Subcutaneous abdominal adipose tissue (tissue), 5 donors: ENCODE results near the gene EGLN2.
"Not testable (repeated sequence)": the region's sequence is repeated elsewhere in the genome, so short reads cannot be mapped to it uniquely, and the experiment has no call there.

Experiments used
- H3K27ac ChIP-seq: one replicate; pipeline ENCODE4 v1.7.0; 2013; ENCODE audit warnings: low read depth, mild to moderate bottlenecking, inconsistent platforms, low read length, moderate library complexity
- H3K27me3 ChIP-seq, 5 donors: one replicate each; pipeline ENCODE4 v1.7.0; 2013; ENCODE audit warnings: low read length in 5 of 5, inconsistent platforms in 1 of 5; ENCODE audit not compliant: control insufficient read depth in 5 of 5, insufficient read depth in 4 of 5
- H3K36me3 ChIP-seq, 5 donors: one replicate each; pipeline ENCODE4 v1.7.0; 2013; ENCODE audit warnings: low read length in 5 of 5; ENCODE audit not compliant: control insufficient read depth in 5 of 5, insufficient read depth in 5 of 5
- H3K4me1 ChIP-seq, 5 donors: one replicate each; pipeline ENCODE4 v1.7.0; 2013; ENCODE audit warnings: low read length in 5 of 5, mild to moderate bottlenecking in 3 of 5, moderate library complexity in 1 of 5; ENCODE audit not compliant: control insufficient read depth in 5 of 5, insufficient read depth in 5 of 5
- H3K4me3 ChIP-seq, 5 donors: one replicate each; pipeline ENCODE4 v1.7.0; 2013; ENCODE audit warnings: low read length in 5 of 5, low read depth in 1 of 5
- H3K9ac ChIP-seq, 5 donors: one replicate each; pipeline ENCODE4 v1.7.0; 2013; ENCODE audit warnings: low read length in 5 of 5, mild to moderate bottlenecking in 4 of 5, moderate library complexity in 3 of 5
- H3K9me3 ChIP-seq, 5 donors: one replicate each; pipeline ENCODE4 v1.7.0; 2013; ENCODE audit warnings: low read length in 5 of 5; ENCODE audit not compliant: control insufficient read depth in 5 of 5
- donor health status: healthy.
- donor health status: healthy.
- donor health status: healthy.
- donor health status: healthy.
- donor health status: healthy.

Gene EGLN2

DNA sequence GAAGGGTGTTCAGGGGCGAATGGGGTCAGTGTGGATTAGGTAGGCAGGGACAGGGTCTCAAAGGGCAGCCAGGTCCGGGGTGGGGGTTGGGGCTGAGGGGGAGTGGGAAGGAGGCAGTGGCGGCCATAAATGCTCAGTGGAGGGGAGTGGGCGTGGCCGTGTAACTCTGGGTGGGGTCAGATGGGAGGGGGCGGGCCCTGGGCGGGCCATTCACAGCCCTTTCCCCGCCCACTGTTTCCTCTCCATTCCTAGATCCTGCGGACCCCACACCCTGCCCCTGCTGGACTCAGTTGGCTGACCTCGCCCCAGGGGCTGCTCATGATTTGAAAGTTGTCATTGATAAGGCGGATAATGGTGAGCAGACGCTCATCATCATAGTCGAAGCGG lies 27.3 kb downstream of the EGLN2 start:
- H3K27ac ChIP-seq, H3K9ac ChIP-seq: not testable (repeated sequence)
- H3K4me1 ChIP-seq = peaks cover 5 to 46% (median 36%) of the 10 kb centered on the region in 5 donors

DNA sequence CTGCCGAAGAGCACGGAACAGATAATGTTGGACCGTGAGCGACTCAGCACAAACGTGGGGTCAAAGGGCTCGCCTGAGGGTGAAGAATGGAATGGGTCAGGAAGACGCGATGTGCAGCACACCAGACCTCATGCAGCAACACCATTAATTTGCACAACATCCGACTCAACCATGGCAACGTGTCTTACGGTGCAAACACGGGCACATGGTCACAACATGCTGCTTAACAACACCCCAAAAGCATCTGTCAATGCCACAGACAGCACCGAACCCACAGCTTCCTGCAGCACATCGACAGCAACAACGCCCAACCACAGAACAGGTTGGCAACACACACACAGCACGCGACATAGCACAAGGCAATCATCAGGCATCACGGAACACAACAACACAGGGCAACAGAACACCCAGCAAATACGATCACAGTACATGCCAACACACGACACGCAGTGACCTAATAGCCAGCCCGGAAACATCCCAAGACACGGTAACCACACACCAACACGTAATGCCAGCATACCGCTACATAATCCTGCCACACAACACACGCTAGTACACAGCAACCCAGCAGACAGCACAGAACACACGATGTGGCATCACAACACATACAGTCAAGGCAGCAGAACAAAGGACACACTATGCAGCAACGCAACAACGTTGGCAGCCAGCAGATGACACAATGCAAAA lies 27.9 kb downstream of the EGLN2 start:
- Histone ChIP-seq H3K4me3 (peak overlapping the region in 1 of 5 donors; percentile 15), H3K36me3 (peaks cover 0 to 13% (median 10%) of the 10 kb centered on the region in 5 donors), H3K4me1 (peaks cover 5 to 51% (median 41%) of the 10 kb centered on the region in 5 donors)
- not testable (repeated sequence) for H3K9me3 ChIP-seq, H3K27me3 ChIP-seq, H3K9ac ChIP-seq, H3K27ac ChIP-seq

More for the DNA sequence above, 27.3 kb downstream of the EGLN2 start:
- H3K9me3 ChIP-seq, H3K4me3 ChIP-seq, H3K27me3 ChIP-seq: not testable (repeated sequence)
- peaks cover 0 to 13% (median 10%) of the 10 kb centered on the region in 5 donors for H3K36me3 ChIP-seq

DNA sequence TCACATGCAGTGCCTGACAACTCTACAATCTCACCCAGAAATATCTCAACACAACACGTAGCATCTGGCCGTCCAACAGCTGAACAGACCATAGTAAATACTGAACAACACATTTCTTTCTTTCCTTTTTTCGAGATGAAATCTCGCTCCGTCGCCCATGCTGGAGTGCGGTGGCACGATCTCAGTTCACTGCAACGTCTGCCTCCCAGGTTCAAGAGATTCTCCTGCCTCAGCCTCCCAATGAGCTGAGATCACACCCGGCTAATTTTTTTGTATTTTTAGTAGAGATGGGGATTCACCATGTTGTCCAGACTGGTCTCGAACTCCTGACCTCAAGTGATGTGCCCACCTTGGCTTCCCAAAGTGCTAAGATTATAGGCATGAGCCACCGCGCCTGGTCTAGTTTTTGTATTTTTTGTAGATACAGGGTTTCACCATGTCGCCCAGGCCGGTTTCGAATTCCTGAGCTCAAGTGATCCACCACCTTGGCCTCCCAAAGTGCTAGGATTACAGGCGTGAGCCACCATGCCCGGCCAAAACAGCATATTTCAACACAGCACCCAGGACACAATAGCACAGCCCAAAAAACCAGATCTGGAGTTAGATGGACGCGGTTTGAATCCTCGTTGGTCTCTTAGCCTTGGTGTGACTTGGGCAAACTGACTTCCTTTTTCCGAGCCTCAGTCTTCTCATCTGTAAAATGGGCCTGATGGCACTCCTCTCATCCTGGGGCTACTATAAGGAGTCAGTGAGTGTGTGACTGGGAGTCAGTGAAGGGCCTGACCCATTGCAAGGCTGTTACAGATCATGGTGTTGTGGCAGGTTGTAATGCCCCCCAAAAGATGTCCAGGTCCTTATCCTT lies 28.6 kb downstream of the EGLN2 start:
- H3K9me3 ChIP-seq = peaks cover 0 to 4% (median 0%) of the 10 kb centered on the region in 5 donors
- H3K27me3 ChIP-seq = no peaks in the 10 kb centered on the region
- H3K4me1 ChIP-seq = peaks cover 3 to 49% (median 43%) of the 10 kb centered on the region in 5 donors
- H3K9ac ChIP-seq = no peak overlapping the region
- peak overlapping the region in 1 of 5 donors; percentile 15 for H3K4me3 ChIP-seq
- H3K36me3 ChIP-seq = peaks cover 0 to 13% (median 10%) of the 10 kb centered on the region in 5 donors
- H3K27ac ChIP-seq = no peak overlapping the region

DNA sequence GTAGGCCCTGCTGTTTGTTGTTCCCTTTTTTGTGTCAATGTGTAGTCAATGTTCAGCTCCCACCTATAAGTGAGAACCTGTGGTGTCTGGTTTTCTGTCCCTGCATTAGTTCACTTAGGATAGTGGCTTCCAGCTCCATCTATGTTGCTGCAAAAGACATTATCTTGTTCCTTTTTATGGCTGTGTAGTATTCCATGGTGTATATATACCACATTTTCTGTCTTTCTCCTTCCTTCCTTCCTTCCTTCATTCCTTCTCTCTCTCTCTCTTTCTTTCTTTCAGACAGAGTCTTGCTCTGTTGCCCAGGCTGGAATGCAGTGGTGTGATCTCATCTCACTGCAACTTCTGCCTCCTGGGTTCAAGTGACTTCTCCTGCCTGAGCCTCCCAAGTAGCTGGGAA lies 30.2 kb downstream of the EGLN2 start:
- peaks cover 0 to 4% (median 0%) of the 10 kb centered on the region in 5 donors for H3K9me3 ChIP-seq
- peaks cover 0 to 44% (median 31%) of the 10 kb centered on the region in 5 donors for H3K4me1 ChIP-seq
- no peaks in the 10 kb centered on the region for H3K27me3 ChIP-seq
- no peak overlapping the region for H3K9ac ChIP-seq
- H3K4me3 ChIP-seq = no peak overlapping the region
- no peak overlapping the region for H3K27ac ChIP-seq
- H3K36me3 ChIP-seq = peaks cover 0 to 13% (median 10%) of the 10 kb centered on the region in 5 donors

DNA sequence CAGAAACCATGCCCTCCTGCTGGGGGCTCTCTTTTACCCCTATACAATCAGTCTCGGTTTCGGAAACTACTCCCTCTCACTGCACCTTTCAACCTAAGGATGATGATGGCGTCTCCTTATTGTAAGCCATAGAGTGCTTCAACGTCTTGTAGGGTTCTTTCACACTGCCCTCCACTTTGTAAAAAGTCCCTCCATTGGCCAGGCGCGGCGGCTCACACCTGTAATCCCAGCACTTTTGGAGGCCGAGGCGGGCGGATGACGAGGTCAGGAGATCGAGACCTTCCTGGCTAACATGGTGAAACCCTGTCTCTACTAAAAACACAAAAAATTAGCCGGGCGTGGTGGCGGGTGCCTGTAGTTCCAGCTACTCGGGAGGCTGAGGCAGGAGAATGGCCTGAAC lies 31.8 kb downstream of the EGLN2 start:
- peak overlapping the region; percentile 89 for H3K27ac ChIP-seq

DNA sequence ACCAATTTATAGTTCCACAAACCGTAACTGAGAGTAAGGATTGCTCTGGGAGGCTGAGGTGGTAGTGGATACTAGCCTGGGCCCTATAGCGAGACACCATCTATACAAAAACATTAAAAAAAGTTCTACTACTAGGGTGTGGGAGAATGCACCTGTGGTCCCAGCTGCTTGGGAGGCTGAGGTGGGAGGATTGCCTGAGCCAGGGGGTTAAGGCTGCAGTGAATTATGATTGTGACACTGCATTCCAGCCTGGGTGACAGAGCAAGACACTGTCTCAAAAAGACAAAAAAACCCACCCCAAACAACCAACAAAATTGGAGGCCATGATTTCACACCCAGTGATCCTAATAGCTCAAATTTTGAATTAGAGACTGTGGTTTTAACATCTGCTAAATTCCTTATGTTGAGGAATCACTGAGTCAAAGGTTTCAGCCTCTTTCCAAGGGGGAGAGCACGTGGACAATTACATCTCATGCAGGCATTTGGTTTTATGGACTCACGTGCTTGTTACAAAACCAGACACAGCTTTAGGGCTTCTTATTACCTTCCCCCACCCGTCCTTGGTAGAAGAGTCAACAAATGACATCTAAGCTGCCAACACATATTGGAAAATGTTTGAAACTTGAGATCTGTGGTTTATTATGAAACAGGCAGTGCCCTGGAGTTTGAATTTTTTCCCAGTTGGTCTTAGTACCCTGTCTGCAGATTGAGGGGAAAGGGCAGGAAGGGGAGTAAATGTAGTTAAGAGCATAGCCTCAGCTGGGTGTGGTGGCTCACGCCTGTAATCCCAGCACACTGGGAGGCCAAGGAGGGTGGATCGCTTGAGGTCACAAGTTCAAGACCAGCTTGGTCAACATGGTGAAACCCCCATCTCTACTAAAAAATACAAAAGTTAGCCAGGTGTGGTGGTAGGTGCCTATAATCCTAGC lies 32.8 kb downstream of the EGLN2 start:
- Histone ChIP-seq H3K27ac (peak overlapping the region; percentile 89), H3K4me1 (peaks cover 0 to 33% (median 20%) of the 10 kb centered on the region in 5 donors), H3K9ac (peak overlapping the region in 1 of 5 donors; percentile 4), H3K36me3 (peaks cover 0 to 11% (median 7%) of the 10 kb centered on the region in 5 donors), H3K9me3 (peaks cover 0 to 4% (median 0%) of the 10 kb centered on the region in 5 donors), H3K4me3 (no peak overlapping the region), H3K27me3 (no peaks in the 10 kb centered on the region)

More for the DNA sequence above, 31.8 kb downstream of the EGLN2 start:
- not testable (repeated sequence) for H3K4me3 ChIP-seq, H3K9ac ChIP-seq, H3K9me3 ChIP-seq, H3K27me3 ChIP-seq
- Histone ChIP-seq H3K36me3 (peaks cover 0 to 13% (median 10%) of the 10 kb centered on the region in 5 donors), H3K4me1 (peaks cover 0 to 33% (median 20%) of the 10 kb centered on the region in 5 donors)

DNA sequence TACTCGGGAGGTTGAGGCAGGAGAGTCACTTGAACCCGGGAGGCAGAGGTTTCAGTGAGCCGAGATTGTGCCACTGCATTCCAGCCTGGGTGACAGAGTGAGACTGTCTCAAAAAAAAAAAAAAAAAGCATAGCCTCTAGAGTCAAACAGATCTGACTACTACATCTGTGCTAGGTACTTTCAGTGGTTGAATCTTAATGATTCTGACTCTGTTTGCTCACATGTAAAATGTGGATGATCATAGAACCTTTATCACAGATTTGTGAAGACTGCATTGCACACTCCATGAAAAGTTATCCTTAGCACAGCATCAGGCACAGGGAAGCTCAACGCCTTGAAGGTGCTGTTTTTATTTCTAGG lies 33.4 kb downstream of the EGLN2 start:
- not testable (repeated sequence) for H3K4me3 ChIP-seq, H3K9me3 ChIP-seq, H3K27me3 ChIP-seq, H3K36me3 ChIP-seq, H3K9ac ChIP-seq
- Histone ChIP-seq H3K27ac (peak overlapping the region; percentile 89), H3K4me1 (peaks cover 0 to 33% (median 20%) of the 10 kb centered on the region in 5 donors)

DNA sequence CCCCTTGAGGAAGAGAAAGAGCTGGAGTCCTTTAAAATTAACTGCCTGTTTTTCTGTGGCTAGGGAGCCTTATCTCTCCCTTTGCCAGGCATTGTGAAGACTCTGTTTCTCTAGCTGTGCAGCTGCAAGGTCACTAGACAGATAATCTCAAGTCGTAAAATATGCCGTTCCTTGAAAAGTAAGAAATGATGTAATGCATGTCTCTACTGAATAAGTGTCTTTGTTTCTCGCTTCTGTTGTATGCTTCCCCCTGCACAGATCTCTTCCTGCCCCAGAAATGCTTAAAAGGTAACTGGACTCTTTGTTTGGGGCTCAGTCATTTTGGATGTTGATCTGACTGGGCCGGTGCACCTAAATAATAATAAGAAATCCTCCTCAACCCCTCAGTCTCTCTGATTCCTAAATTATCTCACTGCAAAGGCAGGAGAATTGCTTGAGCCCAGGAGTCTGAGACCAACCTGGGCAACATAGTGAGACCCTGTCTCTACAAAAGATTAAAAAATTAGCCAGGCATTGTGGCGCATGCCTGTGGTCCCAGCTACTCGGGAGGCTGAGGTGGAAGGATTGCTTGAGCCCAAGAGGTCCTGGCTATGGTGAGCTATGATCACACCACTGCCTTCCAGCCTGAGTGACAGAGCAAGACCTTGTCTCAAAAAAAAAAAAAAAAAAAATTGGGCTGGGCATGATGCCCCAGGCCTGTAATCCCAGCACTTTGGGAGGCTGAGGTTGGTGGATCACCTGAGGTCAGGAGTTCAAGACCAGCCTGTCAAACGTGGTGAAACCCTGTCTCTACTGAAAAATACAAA lies 34.9 kb downstream of the EGLN2 start:
- not testable (repeated sequence) for H3K36me3 ChIP-seq, H3K9me3 ChIP-seq, H3K9ac ChIP-seq, H3K27ac ChIP-seq, H3K27me3 ChIP-seq, H3K4me3 ChIP-seq
- peaks cover 0 to 33% (median 20%) of the 10 kb centered on the region in 5 donors for H3K4me1 ChIP-seq
